Body of pancreas (tissue), 4 donors: ENCODE data around the gene CRBN.

ENCODE experiments used
- CTCF ChIP-seq, 7 experiments: fragments of 450-650 bp in 4 of 7; fragments of 200-600 bp in 3 of 7; sonication (generic) in 3 of 7; IDR thresholded peaks; one replicate each; pipeline ENCODE4 v1.5.1; 2016 to 2019; ENCODE audit warnings: antibody characterized with exemption in 7 of 7
- POLR2A ChIP-seq, 3 donors: fragments of 450-650 bp; IDR thresholded peaks; one replicate each; pipeline ENCODE4 v1.6.1; 2016; ENCODE audit warnings: antibody characterized with exemption in 3 of 3, mild to moderate bottlenecking in 2 of 3

- TF ChIP-seq CTCF (IDR thresholded peaks at IDR 0.05) (no peak), POLR2A (IDR thresholded peaks at IDR 0.05) (no peak)
These were observed 48.1 kb upstream of the CRBN start for GRCh38 chr3:3227640-3228039.
